ENCODE measurements around the gene GPATCH2.
A peak's percentile ranks its signal among the peaks of the same experiment; 100 is the strongest.

GPATCH2 gene

GRCh38 chr1:217574265-217574949, 56.5 kb downstream of the GPATCH2 start:
- DNase-seq, result no peak

GRCh38 chr1:217569021-217569420, 61.9 kb downstream of the GPATCH2 start:
- no peak for DNase-seq

- DNase-seq, result no peak
Observed at GRCh38 chr1:217568200-217568599, 62.7 kb downstream of the GPATCH2 start.

GRCh38 chr1:217564833-217565232, 66.1 kb downstream of the GPATCH2 start:
- DNase-seq, result no peak

GRCh38 chr1:217564207-217564606, 66.7 kb downstream of the GPATCH2 start:
- no peak for DNase-seq

GRCh38 chr1:217563179-217563578, 67.7 kb downstream of the GPATCH2 start:
- DNase-seq, result no peak

- no peak for DNase-seq
Observed at GRCh38 chr1:217562229-217562878, 68.5 kb downstream of the GPATCH2 start.

GRCh38 chr1:217561446-217561845, 69.4 kb downstream of the GPATCH2 start:
- no peak for DNase-seq

- no peak for DNase-seq
Observed at GRCh38 chr1:217554849-217555248, 76.0 kb downstream of the GPATCH2 start.

- no peak for DNase-seq
Observed at GRCh38 chr1:217553949-217554509, 76.9 kb downstream of the GPATCH2 start.

GRCh38 chr1:217552339-217552951, 78.4 kb downstream of the GPATCH2 start:
- no peak for DNase-seq

- no peak for DNase-seq
Observed at GRCh38 chr1:217542837-217543236, 88.1 kb downstream of the GPATCH2 start.

- DNase-seq, result no peak
Observed at GRCh38 chr1:217542136-217542777, 88.6 kb downstream of the GPATCH2 start.

GRCh38 chr1:217540321-217540720, 90.6 kb downstream of the GPATCH2 start:
- DNase-seq, result no peak

GRCh38 chr1:217539510-217539909, 91.4 kb downstream of the GPATCH2 start:
- no peak for DNase-seq

GRCh38 chr1:217535601-217536377, 95.1 kb downstream of the GPATCH2 start:
- DNase-seq, result no peak

- DNase-seq, result peak; percentile 29
Observed at GRCh38 chr1:217534566-217534965, 96.3 kb downstream of the GPATCH2 start.

- DNase-seq, result no peak
Observed at GRCh38 chr1:217528271-217528670, 102.6 kb downstream of the GPATCH2 start.

GRCh38 chr1:217527151-217527550, 103.7 kb downstream of the GPATCH2 start:
- DNase-seq, result no peak

GRCh38 chr1:217526636-217527035, 104.3 kb downstream of the GPATCH2 start:
- no peak for DNase-seq

- no peak for DNase-seq
Observed at GRCh38 chr1:217525773-217526490, 105.0 kb downstream of the GPATCH2 start.

Measured in NCI-H524 treated with DMSO at 0.1 percent for 48 hours (cell line).